ENCODE data around the gene MTHFD2L. TPM values are rescaled to one million over a fixed set of nuclear protein-coding genes. Genes with fewer than 3 reads are reported as not detected.

The MTHFD2L gene
- total and polyA plus RNA-seq, 8 donors, result 4.9 to 11.4 (median 6.8) TPM

GRCh38 chr4:74308215-74308614 is 150.3 kb downstream of the MTHFD2L start, which contains the start of gene EPGN:
TSS of gene EPGN (plus strand) at chr4:74308470. CDS start at chr4:74308534, 64 bp downstream.
- Histone ChIP-seq H3K27ac (no peak within 1 kb of the TSS), H3K4me1 (no peaks in the 10 kb centered on the region), H3K4me3 (no peak within 1 kb of the TSS), H3K9me3 (no peaks in the 10 kb centered on the region), H3K36me3 (no peaks in the 10 kb centered on the region), H3K27me3 (no peaks in the 10 kb centered on the region)
- DNase-seq, result no peak
- WGBS, 2 donors, result 57 to 66% methylated on average over 5 of the region's 5 CpGs
- no peak for FAIRE-seq
- intact Hi-C loops (cut with DNase I), result no loop called here
- TF ChIP-seq CTCF (IDR thresholded peaks at IDR 0.05), result no peak
- no peak for ATAC-seq

GRCh38 chr4:74309223-74309622 is 151.3 kb downstream of the MTHFD2L start:
- DNase-seq, result no peak
- Histone ChIP-seq H3K4me1 (no peaks in the 10 kb centered on the region), H3K36me3 (no peaks in the 10 kb centered on the region), H3K27me3 (no peaks in the 10 kb centered on the region), H3K27ac (no peak overlapping the region), H3K9me3 (no peaks in the 10 kb centered on the region), H3K4me3 (no peak overlapping the region)
- TF ChIP-seq CTCF (IDR thresholded peaks at IDR 0.05), result no peak
- no peak for FAIRE-seq
- intact Hi-C loops (cut with DNase I), result no loop called here
- no peak for ATAC-seq

GRCh38 chr4:74311696-74312313 is 153.9 kb downstream of the MTHFD2L start:
- 20 to 21% methylated on average over 4 of the region's 4 CpGs for WGBS, 2 donors
- Histone ChIP-seq H3K4me1 (no peaks in the 10 kb centered on the region), H3K27ac (no peak overlapping the region), H3K9me3 (no peaks in the 10 kb centered on the region), H3K36me3 (no peaks in the 10 kb centered on the region), H3K27me3 (no peaks in the 10 kb centered on the region), H3K4me3 (no peak overlapping the region)
- TF ChIP-seq CTCF (IDR thresholded peaks at IDR 0.05), result peak in 3 of 4 donors; percentile 26 to 40 (median 36)
- ATAC-seq (peak in 3 of 4 donors; percentile 69 to 81 (median 79)), FAIRE-seq (peak; percentile 57), DNase-seq (peak in 3 of 6 donors; percentile 11 to 35 (median 28))
- intact Hi-C loops (cut with DNase I), result loop anchor here in 2 of 3 donors (10.0 kb wide), 2 partner anchors 117 to 127 kb away; no protein-coding TSS in a partner anchor

- Histone ChIP-seq H3K9me3 (no peaks in the 10 kb centered on the region), H3K27ac (no peak overlapping the region), H3K36me3 (no peaks in the 10 kb centered on the region), H3K27me3 (no peaks in the 10 kb centered on the region), H3K4me1 (no peaks in the 10 kb centered on the region), H3K4me3 (no peak overlapping the region)
- TF ChIP-seq CTCF (IDR thresholded peaks at IDR 0.05), result no peak
- WGBS, 2 donors, result 94 to 98% methylated on average over 2 of the region's 2 CpGs
- DNase-seq (no peak), FAIRE-seq (no peak), ATAC-seq (no peak)
- intact Hi-C loops (cut with DNase I), result loop anchor here in 2 of 3 donors (10.0 kb wide), 2 partner anchors 120 to 130 kb away; no protein-coding TSS in a partner anchor
These were observed 156.4 kb downstream of the MTHFD2L start for GRCh38 chr4:74314329-74314728.

- no peak for FAIRE-seq
These were observed 157.0 kb downstream of the MTHFD2L start for GRCh38 chr4:74314944-74315343.

More at GRCh38 chr4:74314944-74315343, 157.0 kb downstream of the MTHFD2L start:
- no peaks in the 10 kb centered on the region for H3K9me3 ChIP-seq
- H3K4me1 ChIP-seq, result no peaks in the 10 kb centered on the region
- H3K4me3 ChIP-seq, result no peak overlapping the region
- TF ChIP-seq CTCF (IDR thresholded peaks at IDR 0.05), result no peak
- no peaks in the 10 kb centered on the region for H3K36me3 ChIP-seq
- WGBS, 2 donors, result 56 to 64% methylated on average over 2 of the region's 2 CpGs
- DNase-seq (no peak), ATAC-seq (no peak)
- intact Hi-C loops (cut with DNase I), result loop anchor here in 2 of 3 donors (10.0 kb wide), 2 partner anchors 120 to 130 kb away; no protein-coding TSS in a partner anchor
- H3K27me3 ChIP-seq, result no peaks in the 10 kb centered on the region
- no peak overlapping the region for H3K27ac ChIP-seq

Measured in pancreas (tissue), 10 donors.